Fibroblast of skin of right biceps (primary cell): Measurements from ENCODE around the gene DXO.

ENCODE experiments used
- DNase-seq: peaks from one replicate; pipeline ENCODE4 v3.0.0-alpha.2; 2013

The DXO gene

DNA sequence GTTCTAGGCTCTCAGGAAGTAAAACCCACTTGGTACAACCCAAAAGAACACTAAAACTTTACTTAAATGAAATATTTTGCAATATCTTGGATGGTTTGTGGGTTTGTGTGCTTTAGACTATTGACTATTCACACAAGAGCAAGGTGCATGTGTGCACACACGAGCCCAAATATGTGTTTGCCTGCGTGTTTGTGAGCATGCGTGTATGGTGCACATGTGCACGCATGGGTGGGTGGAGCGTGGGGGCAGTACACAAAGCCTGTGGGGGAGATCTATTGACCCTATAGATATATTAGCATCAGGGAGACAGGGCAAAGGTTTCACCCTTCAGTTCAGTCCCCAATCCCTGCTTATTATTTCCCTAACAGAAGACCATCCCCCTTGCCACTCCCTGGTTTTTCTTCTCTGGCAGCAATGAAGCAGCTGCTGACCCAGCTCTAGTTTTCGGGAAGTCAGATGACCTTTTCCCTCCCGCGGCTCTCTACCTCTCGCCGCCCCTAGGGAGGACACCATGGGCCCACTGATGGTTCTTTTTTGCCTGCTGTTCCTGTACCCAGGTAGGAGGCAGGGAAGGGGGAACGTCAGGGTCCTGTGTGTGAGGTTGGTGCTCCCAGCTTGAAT is 44.6 kb downstream of the DXO start, which contains the start of gene C2:
TSS of gene C2 (plus strand) at position 476 of the 621 bp plus-strand sequence. CDS start at position 512, 36 bp downstream.
- no peak for DNase-seq

GRCh38 chr6:31922942-31923341 is 49.0 kb downstream of the DXO start:
- no peak for DNase-seq

GRCh38 chr6:31920811-31921210 is 51.1 kb downstream of the DXO start:
- no peak for DNase-seq
